ENCODE results near the gene MAPKAP1. TPM values are rescaled to one million over a fixed set of nuclear protein-coding genes. Genes with fewer than 3 reads are reported as not detected.

MAPKAP1 gene
- total RNA-seq, 2 experiments from 2014 or later, result 47.2 to 48.0 TPM

DNA sequence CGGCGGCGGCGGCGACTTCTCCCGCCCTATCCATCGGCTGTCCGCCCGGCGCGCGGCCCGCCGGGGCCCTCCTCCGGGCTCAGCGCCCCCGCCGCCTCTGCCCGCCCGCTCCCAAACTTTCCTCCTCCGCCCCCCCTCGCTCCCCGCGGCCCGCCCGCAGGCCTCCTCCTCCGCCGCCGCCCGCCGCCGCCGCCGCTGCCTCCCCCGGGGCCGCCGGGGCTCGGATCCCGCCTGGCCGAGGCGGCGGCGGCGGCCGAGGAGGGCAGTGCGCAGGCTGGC, 39.7 kb upstream of the MAPKAP1 start:
- peaks cover 30% of the 10 kb centered on the region for H3K4me1 Mint-ChIP-seq
- H3K27ac Mint-ChIP-seq, result no peak overlapping the region
- peaks cover 10% of the 10 kb centered on the region for H3K36me3 Mint-ChIP-seq (ENCODE audit: low read depth)
- no peak for DNase-seq
- no peaks in the 10 kb centered on the region for H3K9me3 Mint-ChIP-seq
- ChIA-PET CTCF (no interaction called here), POLR2A (interaction anchor here (1.6 to 1.7 kb wide), 2 partner anchors 15 to 40 kb away, joined by 6 to 16 read pairs; partner anchors contain the start of gene MAPKAP1)
- H3K4me3 Mint-ChIP-seq, result peak overlapping the region; percentile 86
- peaks cover 27% of the 10 kb centered on the region for H3K27me3 Mint-ChIP-seq

DNA sequence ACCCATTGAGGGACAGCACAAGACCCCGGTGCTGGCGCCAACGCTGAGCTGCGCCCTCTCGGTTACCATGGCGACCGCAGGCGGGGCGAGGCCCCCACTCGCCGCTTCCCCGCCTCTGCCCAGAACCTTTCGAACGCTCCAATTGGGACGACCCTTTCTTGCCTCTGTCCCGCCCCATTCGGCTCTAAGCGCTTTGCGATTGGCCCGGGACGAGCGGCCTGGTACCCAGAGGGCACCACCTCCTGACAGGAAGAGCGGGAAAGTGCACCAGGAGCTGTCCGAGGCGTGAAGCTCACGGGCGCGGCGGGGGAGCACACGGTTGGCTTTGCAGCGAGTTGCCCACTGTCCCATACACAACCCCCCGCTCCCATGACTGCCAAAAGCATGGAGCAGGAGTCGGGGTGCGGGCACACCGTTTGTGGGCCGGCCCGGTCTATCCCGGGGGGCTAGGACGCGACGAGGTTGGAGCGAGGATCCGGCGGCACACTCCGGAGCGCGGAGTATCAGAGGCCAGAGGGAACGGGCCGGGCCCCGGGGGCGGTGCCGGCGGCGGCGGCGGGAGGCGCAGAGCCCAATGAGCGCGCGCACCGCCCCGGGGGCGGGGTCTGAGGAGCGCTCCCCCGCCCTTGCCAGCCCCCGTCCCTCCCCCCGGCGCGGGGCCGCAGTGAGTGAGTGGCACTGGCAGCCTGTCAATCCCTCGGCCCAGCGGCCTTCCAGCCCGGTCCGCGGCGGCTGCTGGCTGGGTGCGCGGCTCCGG, 39.2 kb upstream of the MAPKAP1 start:
- DNase-seq, result peak; percentile 93
- H3K27me3 Mint-ChIP-seq, result peaks cover 27% of the 10 kb centered on the region
- CTCF ChIA-PET, result interaction anchor here (1.4 kb wide), 1 partner anchor 8 kb away, joined by 3 read pairs; no protein-coding TSS in a partner anchor
- H3K36me3 Mint-ChIP-seq (ENCODE audit: low read depth), result peaks cover 10% of the 10 kb centered on the region
- H3K4me1 Mint-ChIP-seq, result peaks cover 30% of the 10 kb centered on the region
- POLR2A ChIA-PET, result interaction anchor here (0.7 to 1.7 kb wide), 7 partner anchors 10 to 505 kb away, joined by 3 to 16 read pairs (median 3); partner anchors contain the start of genes HSPA5 and MAPKAP1
- H3K4me3 Mint-ChIP-seq, result peak overlapping the region; percentile 86
- no peaks in the 10 kb centered on the region for H3K9me3 Mint-ChIP-seq
- peak overlapping the region; percentile 86 for H3K27ac Mint-ChIP-seq

DNA sequence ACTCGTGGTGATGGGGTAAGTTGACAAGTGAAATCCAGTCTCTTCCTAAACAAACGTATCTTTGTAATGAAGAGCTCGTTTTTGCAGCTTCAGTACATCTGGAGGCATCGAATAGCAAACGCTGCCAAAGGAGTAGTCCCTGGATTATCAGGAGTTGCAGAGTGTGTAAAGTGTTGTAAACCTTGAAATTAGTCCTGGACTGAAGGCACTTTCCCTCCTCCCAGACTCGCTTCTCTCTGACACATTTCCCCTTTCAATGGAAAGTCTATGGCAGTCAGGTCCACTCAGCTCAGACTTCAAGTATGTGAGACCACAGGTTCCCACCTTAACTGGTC, 38.6 kb upstream of the MAPKAP1 start:
- ChIA-PET POLR2A (interaction anchor here (0.7 to 1.7 kb wide), 7 partner anchors 10 to 505 kb away, joined by 3 to 16 read pairs (median 3); partner anchors contain the start of genes HSPA5 and MAPKAP1), CTCF (interaction anchor here (1.4 kb wide), 1 partner anchor 9 kb away, joined by 3 read pairs; no protein-coding TSS in a partner anchor)
- Mint-ChIP-seq H3K9me3 (no peaks in the 10 kb centered on the region), H3K4me1 (peaks cover 28% of the 10 kb centered on the region), H3K27me3 (peaks cover 27% of the 10 kb centered on the region), H3K36me3 (ENCODE audit: low read depth) (peaks cover 8% of the 10 kb centered on the region), H3K4me3 (peak overlapping the region; percentile 86), H3K27ac (peak overlapping the region; percentile 86)
- DNase-seq, result no peak

DNA sequence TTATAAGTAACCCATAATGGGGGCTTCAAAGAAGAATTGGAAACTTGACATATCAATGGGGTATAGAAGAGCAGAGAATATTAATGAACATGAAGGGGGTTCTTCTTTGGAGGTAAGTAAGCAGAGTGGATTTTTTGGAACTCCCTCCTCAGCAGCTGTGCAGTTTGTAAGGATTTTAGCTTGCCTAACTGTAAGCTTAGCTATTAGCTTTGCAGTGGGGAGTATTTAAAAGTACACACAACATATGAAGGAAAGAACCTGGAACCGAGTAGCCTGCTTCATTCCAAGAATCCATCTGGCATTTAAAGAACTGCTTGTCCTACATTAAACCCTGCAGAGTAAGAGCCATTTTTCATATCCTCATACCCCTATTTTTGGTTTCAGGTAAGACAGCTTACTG, 38.0 kb upstream of the MAPKAP1 start:
- ChIA-PET POLR2A (interaction anchor here (0.8 to 1.7 kb wide), 6 partner anchors 11 to 504 kb away, joined by 3 to 16 read pairs (median 3); partner anchors contain the start of genes HSPA5 and MAPKAP1), CTCF (interaction anchor here (1.4 kb wide), 1 partner anchor 9 kb away, joined by 3 read pairs; no protein-coding TSS in a partner anchor)
- Mint-ChIP-seq H3K4me1 (peaks cover 23% of the 10 kb centered on the region), H3K27ac (no peak overlapping the region), H3K4me3 (peak overlapping the region; percentile 86), H3K36me3 (ENCODE audit: low read depth) (peaks cover 3% of the 10 kb centered on the region), H3K9me3 (no peaks in the 10 kb centered on the region), H3K27me3 (peaks cover 27% of the 10 kb centered on the region)
- no peak for DNase-seq

DNA sequence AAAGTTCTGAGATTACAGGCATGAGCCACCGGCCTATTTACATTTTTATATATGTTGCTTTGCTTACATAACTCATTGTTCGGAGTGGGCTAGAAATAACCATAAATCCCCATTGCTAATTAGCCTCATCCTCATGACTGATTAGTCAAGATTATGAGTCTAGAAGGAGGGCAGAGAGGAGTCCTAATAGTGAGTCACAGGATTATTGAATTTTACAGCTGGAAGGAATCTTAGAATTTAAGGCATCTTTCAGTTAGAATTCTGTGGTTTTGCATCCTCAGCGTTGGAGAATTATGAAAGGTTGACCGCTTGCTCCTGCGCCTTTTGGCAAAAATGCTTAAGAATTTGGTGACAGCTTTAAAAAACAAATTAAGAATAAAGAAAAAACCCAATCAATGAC, 37.6 kb upstream of the MAPKAP1 start:
- Mint-ChIP-seq H3K36me3 (ENCODE audit: low read depth) (peaks cover 3% of the 10 kb centered on the region), H3K27ac (no peak overlapping the region), H3K4me3 (no peak overlapping the region), H3K27me3 (peaks cover 27% of the 10 kb centered on the region), H3K9me3 (no peaks in the 10 kb centered on the region), H3K4me1 (peaks cover 23% of the 10 kb centered on the region)
- CTCF ChIA-PET, result interaction anchor here (1.4 kb wide), 1 partner anchor 10 kb away, joined by 3 read pairs; no protein-coding TSS in a partner anchor
- POLR2A ChIA-PET, result no interaction called here
- no peak for DNase-seq

DNA sequence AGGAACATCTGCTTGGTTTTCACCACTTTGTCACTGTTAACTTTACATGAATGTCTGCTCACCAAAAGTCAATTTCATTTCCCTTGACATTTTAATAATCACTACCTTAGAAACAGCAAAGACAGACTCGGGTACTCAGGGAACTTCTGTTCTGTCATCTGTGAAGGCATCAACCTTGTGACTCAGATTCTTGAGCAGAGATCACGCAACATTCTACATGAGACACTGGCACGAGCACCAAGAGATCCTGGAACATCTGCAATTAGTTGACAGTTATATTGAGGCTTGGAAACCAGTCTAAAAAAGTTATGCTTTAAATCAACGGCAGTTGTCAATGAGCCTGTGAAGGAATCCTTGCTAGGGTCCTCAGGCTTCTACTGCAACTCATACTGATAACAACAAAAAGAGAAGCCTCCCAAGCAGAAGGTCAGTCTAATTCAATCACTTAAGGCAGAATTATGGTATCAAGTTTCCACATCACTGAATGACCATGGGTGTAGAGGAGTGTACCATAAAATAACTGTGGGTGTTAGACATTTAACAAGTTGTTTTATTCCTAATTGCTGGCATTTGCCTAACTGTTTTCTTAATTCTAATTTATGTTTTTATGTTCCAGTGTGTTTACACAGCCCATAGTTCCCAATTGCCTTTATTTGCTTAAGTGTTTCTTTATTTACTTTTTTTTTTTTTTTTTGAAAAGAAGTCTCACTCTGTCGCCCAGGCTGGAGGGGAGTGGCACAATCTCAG, 36.8 kb upstream of the MAPKAP1 start:
- POLR2A ChIA-PET, result no interaction called here
- H3K9me3 Mint-ChIP-seq, result no peaks in the 10 kb centered on the region
- no peak for DNase-seq
- no peak overlapping the region for H3K27ac Mint-ChIP-seq
- peaks cover 27% of the 10 kb centered on the region for H3K27me3 Mint-ChIP-seq
- H3K4me3 Mint-ChIP-seq, result no peak overlapping the region
- H3K4me1 Mint-ChIP-seq, result peaks cover 16% of the 10 kb centered on the region
- no peaks in the 10 kb centered on the region for H3K36me3 Mint-ChIP-seq (ENCODE audit: low read depth)
- CTCF ChIA-PET, result no interaction called here

DNA sequence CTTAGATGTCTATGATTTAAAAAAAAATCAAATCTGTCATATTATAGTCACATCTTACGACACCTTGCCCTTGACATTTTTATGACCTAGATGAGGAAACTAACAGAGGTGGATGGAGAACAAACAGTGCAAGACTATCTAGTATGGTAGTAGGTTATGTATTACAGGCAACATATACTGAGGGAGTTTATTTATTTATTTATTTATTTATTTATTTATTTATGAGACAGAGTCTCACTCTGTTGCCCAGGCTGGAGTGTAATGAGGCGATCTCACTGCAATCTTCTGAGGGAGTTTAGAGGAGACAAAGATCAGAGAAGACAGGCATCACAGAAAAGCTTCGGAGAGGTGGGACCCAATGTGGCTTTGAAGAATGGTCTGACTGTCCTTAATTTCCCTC, 35.6 kb upstream of the MAPKAP1 start:
- H3K9me3 Mint-ChIP-seq, result no peaks in the 10 kb centered on the region
- ChIA-PET POLR2A (interaction anchor here (0.7 kb wide), 1 partner anchor 68 kb away, joined by 3 read pairs; no protein-coding TSS in a partner anchor), CTCF (no interaction called here)
- H3K4me3 Mint-ChIP-seq, result no peak overlapping the region
- no peak overlapping the region for H3K27ac Mint-ChIP-seq
- H3K4me1 Mint-ChIP-seq, result peaks cover 10% of the 10 kb centered on the region
- no peak for DNase-seq
- H3K27me3 Mint-ChIP-seq, result peaks cover 30% of the 10 kb centered on the region
- H3K36me3 Mint-ChIP-seq (ENCODE audit: low read depth), result no peaks in the 10 kb centered on the region

DNA sequence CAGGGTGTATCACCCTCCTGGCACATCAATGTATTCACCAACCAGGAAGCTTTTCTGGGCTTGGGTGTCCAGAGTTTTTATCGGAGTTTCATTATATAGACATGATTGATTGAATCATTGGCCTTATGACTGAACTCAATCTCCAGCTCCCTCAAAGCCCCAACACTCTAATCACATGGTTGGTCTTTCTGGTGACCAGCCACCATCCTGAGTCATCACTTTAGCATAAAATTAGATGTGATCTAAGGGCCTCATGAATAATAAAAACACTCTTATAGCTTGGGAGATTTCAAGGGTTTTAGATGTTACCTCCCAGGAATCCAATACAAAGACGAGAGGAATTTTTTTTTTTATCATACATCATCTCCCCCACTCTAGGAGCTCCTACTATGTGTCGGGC, 32.4 kb upstream of the MAPKAP1 start:
- CTCF ChIA-PET, result no interaction called here
- peaks cover 23% of the 10 kb centered on the region for H3K27me3 Mint-ChIP-seq

DNA sequence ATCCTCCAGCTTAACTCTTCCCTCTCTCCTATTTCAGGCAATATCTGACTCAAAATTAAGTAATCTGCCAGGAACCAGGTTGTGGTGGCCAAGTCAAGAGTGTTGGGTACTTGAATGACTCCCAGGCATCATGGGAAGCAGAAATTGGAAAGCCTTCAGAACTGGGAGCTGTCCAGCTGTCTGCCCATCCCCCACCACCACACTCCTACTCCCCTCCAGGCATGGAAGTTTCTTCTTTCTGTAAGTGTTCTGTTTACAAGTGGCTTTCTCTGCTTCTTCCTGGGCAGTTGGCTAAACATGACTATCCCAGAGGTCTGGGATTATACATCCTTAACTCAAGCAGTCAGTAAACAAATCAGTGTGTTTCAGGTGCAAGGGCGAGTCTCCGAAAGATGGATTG, 25.6 kb upstream of the MAPKAP1 start:
- H3K4me1 Mint-ChIP-seq, result no peaks in the 10 kb centered on the region
- no peak overlapping the region for H3K4me3 Mint-ChIP-seq
- H3K36me3 Mint-ChIP-seq (ENCODE audit: low read depth), result no peaks in the 10 kb centered on the region
- H3K9me3 Mint-ChIP-seq, result no peaks in the 10 kb centered on the region
- POLR2A ChIA-PET, result interaction anchor here (2.3 kb wide), 1 partner anchor 13 kb away, joined by 6 read pairs; no protein-coding TSS in a partner anchor
- CTCF ChIA-PET, result no interaction called here
- DNase-seq, result no peak
- peaks cover 16% of the 10 kb centered on the region for H3K27me3 Mint-ChIP-seq
- no peak overlapping the region for H3K27ac Mint-ChIP-seq

More for the DNA sequence above, 32.4 kb upstream of the MAPKAP1 start:
- Mint-ChIP-seq H3K27ac (no peak overlapping the region), H3K9me3 (no peaks in the 10 kb centered on the region), H3K4me1 (no peaks in the 10 kb centered on the region), H3K36me3 (ENCODE audit: low read depth) (no peaks in the 10 kb centered on the region), H3K4me3 (no peak overlapping the region)
- POLR2A ChIA-PET, result no interaction called here
- no peak for DNase-seq

DNA sequence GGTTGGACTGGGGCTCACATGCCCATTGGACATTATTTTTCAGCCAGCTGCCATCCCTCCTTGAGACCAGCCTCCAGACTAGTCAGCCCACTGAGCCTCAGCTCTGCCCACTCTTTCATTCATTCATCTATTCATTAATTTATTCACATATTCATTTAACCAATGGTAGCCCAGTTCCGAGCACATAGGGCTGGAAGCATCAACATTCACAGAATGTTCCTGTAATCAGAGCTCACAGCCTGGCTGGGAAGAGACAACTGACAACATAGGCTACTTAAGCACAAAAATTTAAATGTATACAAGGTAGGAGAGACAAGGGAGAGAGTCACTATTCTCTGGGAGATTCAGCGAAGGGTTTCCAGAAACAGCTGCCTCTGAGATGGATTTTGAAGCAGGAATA, 23.2 kb upstream of the MAPKAP1 start:
- peaks cover 15% of the 10 kb centered on the region for H3K27me3 Mint-ChIP-seq
- H3K4me3 Mint-ChIP-seq, result no peak overlapping the region
- ChIA-PET CTCF (no interaction called here), POLR2A (no interaction called here)
- H3K36me3 Mint-ChIP-seq (ENCODE audit: low read depth), result no peaks in the 10 kb centered on the region
- H3K9me3 Mint-ChIP-seq, result no peaks in the 10 kb centered on the region
- DNase-seq, result no peak
- H3K27ac Mint-ChIP-seq, result no peak overlapping the region
- H3K4me1 Mint-ChIP-seq, result no peaks in the 10 kb centered on the region

DNA sequence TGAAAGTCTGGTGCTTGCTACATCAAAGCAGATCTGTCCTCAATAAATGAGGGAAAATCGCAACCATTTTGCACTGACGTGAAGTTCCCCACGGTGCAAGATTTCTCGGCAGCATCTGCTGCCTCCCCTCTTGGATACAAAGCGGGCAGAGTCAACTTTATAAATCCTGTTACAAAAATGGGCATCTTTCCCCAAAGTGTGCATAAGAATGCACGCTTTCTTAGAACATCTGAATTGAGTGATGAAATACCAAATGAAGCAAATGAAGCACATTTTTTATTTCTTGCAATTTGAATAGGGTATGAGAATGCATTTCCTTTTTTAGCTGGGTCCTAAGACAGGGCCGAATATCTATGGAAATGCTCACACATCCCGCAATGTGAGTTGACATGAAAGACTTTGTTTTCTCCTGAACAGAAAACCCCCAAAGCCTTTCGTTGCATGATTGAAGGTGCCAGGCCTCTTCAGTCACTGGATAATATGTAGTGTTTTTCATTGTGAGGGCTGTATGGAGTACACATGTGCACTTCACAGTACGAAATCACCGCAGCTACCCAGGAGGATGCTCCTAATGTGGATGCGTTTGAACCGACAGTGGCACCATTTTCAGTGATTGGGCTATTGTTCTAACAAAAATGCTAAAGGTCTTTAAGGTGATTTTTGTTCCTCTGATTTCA, 19.6 kb upstream of the MAPKAP1 start:
- Mint-ChIP-seq H3K27ac (no peak overlapping the region), H3K36me3 (ENCODE audit: low read depth) (no peaks in the 10 kb centered on the region), H3K9me3 (no peaks in the 10 kb centered on the region), H3K4me3 (no peak overlapping the region), H3K4me1 (no peaks in the 10 kb centered on the region), H3K27me3 (peaks cover 5% of the 10 kb centered on the region)
- DNase-seq, result no peak
- ChIA-PET CTCF (no interaction called here), POLR2A (no interaction called here)

DNA sequence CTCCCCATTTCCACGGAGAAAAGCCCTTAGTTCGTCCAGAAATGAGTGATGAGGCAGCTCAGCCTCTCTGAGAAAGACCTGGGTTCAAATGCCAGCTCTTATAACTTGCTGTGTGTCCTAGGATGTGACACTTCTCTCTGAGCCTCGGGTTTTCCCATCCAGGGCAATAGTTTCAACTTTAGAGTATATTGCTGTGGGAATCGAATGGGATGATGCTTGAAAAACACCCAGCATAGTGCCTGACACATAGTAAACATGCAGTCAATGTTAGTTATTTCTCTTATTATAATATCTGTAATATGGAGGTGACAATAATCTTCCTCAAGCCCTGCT, 430 bp upstream of the MAPKAP1 start:
- H3K4me3 Mint-ChIP-seq, result peak overlapping the region; percentile 86
- no peak for DNase-seq
- H3K4me1 Mint-ChIP-seq, result peaks cover 35% of the 10 kb centered on the region
- peak overlapping the region; percentile 48 for H3K27ac Mint-ChIP-seq
- H3K9me3 Mint-ChIP-seq, result no peaks in the 10 kb centered on the region
- H3K27me3 Mint-ChIP-seq, result no peaks in the 10 kb centered on the region
- peaks cover 10% of the 10 kb centered on the region for H3K36me3 Mint-ChIP-seq (ENCODE audit: low read depth)
- ChIA-PET CTCF (interaction anchor here (0.7 to 1.5 kb wide), 4 partner anchors 186 to 783 kb away, joined by 3 to 4 read pairs (median 4); no protein-coding TSS in a partner anchor), POLR2A (interaction anchor here (0.8 to 1.8 kb wide), 10 partner anchors 10 to 846 kb away, joined by 3 to 16 read pairs (median 5); partner anchors contain the start of genes ARPC5L, PBX3 and RPL35)

DNA sequence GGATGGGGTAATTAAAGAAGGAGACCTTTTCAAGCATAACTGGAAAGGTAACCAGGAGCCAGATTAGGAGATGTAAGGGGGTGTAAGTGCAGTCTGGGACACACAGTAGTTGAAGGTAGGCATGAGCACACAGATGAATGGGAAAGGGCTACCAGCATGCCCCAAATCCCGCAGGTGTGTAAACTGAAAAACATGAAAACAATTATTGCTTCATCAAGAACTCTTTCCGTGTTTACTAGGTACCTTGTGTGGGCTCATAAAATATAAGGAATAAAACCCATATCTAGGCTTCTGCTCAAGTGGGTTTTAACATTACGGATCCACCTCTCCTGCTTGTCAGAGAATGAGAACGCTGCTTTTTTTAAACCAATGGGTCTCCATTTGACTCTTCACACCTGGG, 1.1 kb downstream of the MAPKAP1 start:
- ChIA-PET POLR2A (interaction anchor here (1.8 kb wide), 2 partner anchors 40 to 844 kb away, joined by 7 to 16 read pairs; partner anchors contain the start of genes ARPC5L and RPL35), CTCF (interaction anchor here (1.4 to 1.5 kb wide), 2 partner anchors 693 to 785 kb away, joined by 3 to 4 read pairs; no protein-coding TSS in a partner anchor)
- no peak overlapping the region for H3K27ac Mint-ChIP-seq
- H3K4me3 Mint-ChIP-seq, result peak overlapping the region; percentile 86
- peaks cover 13% of the 10 kb centered on the region for H3K36me3 Mint-ChIP-seq (ENCODE audit: low read depth)
- H3K27me3 Mint-ChIP-seq, result no peaks in the 10 kb centered on the region
- no peak for DNase-seq
- H3K4me1 Mint-ChIP-seq, result peaks cover 43% of the 10 kb centered on the region
- no peaks in the 10 kb centered on the region for H3K9me3 Mint-ChIP-seq

Measured in activated CD4-positive, alpha-beta memory T cell treated with anti-CD3 and anti-CD28 coated beads, Interleukin-2, amount 10 ng/mL, durations not matched to agents 7 days and 5 days (primary cell).